Testis (tissue), 2 donors: ENCODE results near the gene TRAF2.

ENCODE experiments used
- POLR2A ChIP-seq: fragments of 450-650 bp; IDR thresholded peaks from one replicate; pipeline ENCODE4 v1.6.1; 2017; ENCODE audit warnings: antibody characterized with exemption, mild to moderate bottlenecking, moderate library complexity
- TF ChIP-seq, protein P1 (sequence below), 3 experiments: fragments of 450-650 bp in 2 of 3; fragments of 200-600 bp in 1 of 3; sonication (generic) in 1 of 3; IDR thresholded peaks; one replicate each; pipeline ENCODE4 v1.5.1; 2016 to 2019; ENCODE audit warnings: antibody characterized with exemption in 3 of 3, mild to moderate bottlenecking in 2 of 3, moderate library complexity in 1 of 3

DNA sequence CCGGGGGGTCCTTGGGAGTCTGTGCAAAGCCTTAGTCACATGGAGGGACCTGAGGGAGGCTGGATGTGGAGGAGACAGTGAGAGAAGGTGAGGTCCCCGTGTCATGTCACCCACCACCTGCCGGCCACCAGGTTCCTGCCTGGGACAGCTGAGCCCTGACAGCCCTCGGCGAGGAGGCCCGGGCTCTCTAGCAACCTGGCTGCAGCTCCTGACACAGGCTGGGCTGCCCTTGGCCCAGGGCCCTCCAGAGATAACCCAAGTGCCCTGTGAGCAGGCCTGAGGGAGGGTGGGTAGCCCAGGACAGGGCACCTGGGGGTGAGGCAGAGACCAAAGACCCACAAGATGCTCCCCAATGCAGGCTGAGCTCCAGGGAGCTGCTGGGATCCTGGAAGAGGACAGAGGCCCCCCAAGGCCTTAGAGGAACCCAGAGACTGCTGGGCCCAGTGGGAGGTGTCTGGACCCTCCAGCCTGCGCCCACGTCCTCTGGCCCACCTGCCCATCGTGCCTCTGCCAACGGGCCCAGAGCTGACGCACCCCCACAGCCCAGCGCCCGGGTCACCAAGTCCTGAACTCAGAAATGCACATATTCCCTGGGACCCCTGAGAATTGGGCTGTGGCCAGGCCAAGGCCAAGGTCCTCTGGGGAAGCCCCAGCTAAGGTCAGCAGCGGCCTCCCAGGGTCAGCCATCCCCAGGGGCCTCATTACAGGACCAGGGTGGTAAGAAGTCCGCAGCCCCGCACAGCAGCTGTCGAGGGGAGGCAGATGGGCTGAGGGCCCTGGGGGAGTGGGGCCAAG is 82.2 kb downstream of the TRAF2 start:
- TF ChIP-seq, protein P1, sequence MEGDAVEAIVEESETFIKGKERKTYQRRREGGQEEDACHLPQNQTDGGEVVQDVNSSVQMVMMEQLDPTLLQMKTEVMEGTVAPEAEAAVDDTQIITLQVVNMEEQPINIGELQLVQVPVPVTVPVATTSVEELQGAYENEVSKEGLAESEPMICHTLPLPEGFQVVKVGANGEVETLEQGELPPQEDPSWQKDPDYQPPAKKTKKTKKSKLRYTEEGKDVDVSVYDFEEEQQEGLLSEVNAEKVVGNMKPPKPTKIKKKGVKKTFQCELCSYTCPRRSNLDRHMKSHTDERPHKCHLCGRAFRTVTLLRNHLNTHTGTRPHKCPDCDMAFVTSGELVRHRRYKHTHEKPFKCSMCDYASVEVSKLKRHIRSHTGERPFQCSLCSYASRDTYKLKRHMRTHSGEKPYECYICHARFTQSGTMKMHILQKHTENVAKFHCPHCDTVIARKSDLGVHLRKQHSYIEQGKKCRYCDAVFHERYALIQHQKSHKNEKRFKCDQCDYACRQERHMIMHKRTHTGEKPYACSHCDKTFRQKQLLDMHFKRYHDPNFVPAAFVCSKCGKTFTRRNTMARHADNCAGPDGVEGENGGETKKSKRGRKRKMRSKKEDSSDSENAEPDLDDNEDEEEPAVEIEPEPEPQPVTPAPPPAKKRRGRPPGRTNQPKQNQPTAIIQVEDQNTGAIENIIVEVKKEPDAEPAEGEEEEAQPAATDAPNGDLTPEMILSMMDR (IDR thresholded peaks at IDR 0.05), result no peak
- no peak for TF ChIP-seq POLR2A
